Measurements from ENCODE around the gene PGAP6.
"Not testable (repeated sequence)": the region's sequence is repeated elsewhere in the genome, so short reads cannot be mapped to it uniquely, and the experiment has no call there.

Gene PGAP6

DNA sequence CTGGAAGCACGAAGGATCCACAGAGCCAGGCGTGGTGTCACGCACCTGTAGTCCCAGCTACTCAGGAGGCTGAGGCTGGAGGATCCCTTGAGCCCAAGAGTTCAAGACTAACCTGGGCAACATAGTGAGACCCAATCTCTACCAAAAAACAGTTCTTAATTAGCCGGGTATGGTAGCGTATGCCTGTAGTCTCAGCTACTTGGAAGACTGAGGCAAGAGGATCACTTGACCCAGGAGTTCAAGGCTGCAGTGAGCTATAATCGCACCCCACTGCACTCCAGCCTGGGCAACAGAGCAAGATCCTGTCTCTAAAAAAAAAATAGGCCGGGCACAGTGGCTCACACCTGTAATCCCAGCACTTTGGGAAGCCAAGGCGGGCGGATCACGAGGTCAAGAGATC, 33.3 kb downstream of the PGAP6 start:
- Mint-ChIP-seq H3K4me1 (ENCODE audit: low read depth) (peaks cover 47% of the 10 kb centered on the region), H3K27ac (peak overlapping the region; percentile 68), H3K36me3 (ENCODE audit: low read depth) (peaks cover 52% of the 10 kb centered on the region)
- H3K27me3 Mint-ChIP-seq; H3K4me3 Mint-ChIP-seq; intact Hi-C loops (cut with micrococcal nuclease); H3K9me3 Mint-ChIP-seq: not testable (repeated sequence)

DNA sequence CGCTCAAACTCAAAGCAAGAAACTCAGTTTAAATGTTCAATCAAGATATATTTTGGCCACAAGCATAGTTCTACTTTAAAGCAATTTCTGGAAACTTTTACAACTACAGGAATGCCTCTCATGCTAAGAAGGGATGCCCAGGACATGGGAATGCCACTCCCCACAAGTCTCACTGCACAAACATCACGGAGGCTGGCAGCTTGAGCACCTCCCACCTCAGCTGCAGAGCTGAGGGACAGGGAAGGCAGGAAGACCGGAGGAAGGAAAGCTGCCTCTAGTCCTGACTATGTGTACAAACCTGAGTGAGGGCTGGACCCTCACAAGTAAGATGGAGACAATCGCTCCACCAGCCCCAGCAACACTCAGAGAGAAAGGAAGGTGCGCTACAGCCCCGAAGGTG, 34.6 kb downstream of the PGAP6 start:
- Mint-ChIP-seq H3K4me1 (ENCODE audit: low read depth) (peaks cover 59% of the 10 kb centered on the region), H3K27ac (peak overlapping the region; percentile 68), H3K9me3 (no peaks in the 10 kb centered on the region), H3K4me3 (no peak overlapping the region), H3K36me3 (ENCODE audit: low read depth) (peaks cover 65% of the 10 kb centered on the region), H3K27me3 (no peaks in the 10 kb centered on the region)
- intact Hi-C loops (cut with micrococcal nuclease) = no loop called here

DNA sequence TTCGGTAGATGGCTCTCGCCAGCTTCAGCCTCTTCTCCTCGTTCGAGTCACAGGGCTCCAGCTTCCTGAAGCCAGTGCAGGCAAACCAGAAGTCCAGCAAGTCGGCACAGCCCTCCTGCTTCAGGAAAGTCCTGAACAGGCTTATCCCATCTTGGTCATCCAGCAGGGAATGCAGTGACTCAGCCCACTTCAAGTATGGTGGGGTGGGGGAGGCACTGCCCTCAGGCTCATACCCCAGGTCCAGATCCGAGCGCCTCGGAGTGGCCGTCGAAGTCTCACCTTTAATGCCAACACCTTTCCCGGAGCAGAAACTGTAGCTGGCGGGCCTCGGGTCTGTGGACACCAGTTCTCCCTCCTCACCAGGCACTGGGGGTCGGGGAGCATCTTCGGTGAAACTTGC, 35.2 kb downstream of the PGAP6 start:
- Mint-ChIP-seq H3K4me3 (no peak overlapping the region), H3K4me1 (ENCODE audit: low read depth) (peaks cover 63% of the 10 kb centered on the region), H3K27me3 (no peaks in the 10 kb centered on the region), H3K9me3 (no peaks in the 10 kb centered on the region), H3K36me3 (ENCODE audit: low read depth) (peaks cover 70% of the 10 kb centered on the region), H3K27ac (no peak overlapping the region)
- intact Hi-C loops (cut with micrococcal nuclease) = no loop called here

DNA sequence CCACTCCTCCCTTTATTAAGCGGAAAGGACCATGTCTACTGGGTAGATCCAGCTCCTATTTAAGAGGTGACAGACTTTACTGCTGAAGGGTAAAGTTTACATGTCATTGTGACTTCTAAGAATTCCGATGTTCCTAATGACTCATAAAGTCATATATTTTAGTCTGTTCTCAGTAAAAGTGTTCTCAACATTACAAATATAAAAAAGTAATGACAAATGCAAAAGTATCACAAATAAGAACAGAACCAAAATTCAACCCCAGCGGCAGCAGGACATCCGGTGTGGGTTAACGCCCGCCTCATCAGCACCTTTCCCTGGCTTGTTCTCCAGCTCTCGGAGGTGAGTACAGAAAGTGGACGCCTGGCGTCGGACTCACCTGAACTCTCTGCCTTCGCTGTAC, 36.0 kb downstream of the PGAP6 start:
- Mint-ChIP-seq H3K4me3 (no peak overlapping the region), H3K27ac (no peak overlapping the region), H3K36me3 (ENCODE audit: low read depth) (peaks cover 71% of the 10 kb centered on the region)

DNA sequence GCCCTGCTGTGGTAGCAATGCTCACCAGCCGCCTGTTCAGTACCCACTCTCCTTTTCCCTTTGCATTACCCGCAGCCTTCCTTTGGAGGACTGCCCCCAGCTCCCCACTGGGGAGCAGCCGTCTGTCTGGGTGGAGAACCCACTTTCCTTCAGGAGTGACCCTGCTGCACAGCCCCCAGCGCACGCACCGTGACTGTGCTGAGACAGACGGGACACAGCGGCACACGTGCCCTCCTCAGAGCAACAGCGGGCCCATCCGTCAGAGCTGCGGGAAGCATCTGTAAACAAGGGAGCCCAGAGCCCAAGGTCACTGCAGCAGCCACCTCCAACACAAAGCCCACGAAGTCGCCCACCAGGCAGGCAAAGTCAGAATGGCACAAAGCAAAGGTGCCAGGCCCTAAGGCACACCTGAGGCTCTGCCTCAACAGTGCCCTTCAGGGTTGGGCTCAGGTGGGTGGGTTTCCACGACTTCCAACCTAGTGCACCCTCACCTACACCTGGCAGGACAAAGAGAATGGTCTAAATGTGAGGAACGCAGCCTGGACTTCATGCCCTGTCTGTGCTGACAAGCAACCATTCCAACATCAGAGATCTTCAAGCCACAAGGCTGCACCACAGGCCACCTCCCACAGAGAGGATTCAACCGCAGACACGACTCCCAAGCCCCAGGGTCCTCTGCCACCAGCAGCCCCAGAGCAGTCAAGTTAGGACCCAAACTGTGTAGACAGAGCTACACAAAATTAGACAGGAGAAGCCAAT, 39.1 kb downstream of the PGAP6 start:
- Mint-ChIP-seq H3K27ac (peak overlapping the region; percentile 54), H3K4me3 (no peak overlapping the region), H3K36me3 (ENCODE audit: low read depth) (peaks cover 65% of the 10 kb centered on the region), H3K4me1 (ENCODE audit: low read depth) (peaks cover 65% of the 10 kb centered on the region), H3K9me3 (no peaks in the 10 kb centered on the region), H3K27me3 (no peaks in the 10 kb centered on the region)
- intact Hi-C loops (cut with micrococcal nuclease) = no loop called here

More for the DNA sequence above, 36.0 kb downstream of the PGAP6 start:
- intact Hi-C loops (cut with micrococcal nuclease) = no loop called here
- Mint-ChIP-seq H3K4me1 (ENCODE audit: low read depth) (peaks cover 65% of the 10 kb centered on the region), H3K27me3 (no peaks in the 10 kb centered on the region), H3K9me3 (no peaks in the 10 kb centered on the region)

DNA sequence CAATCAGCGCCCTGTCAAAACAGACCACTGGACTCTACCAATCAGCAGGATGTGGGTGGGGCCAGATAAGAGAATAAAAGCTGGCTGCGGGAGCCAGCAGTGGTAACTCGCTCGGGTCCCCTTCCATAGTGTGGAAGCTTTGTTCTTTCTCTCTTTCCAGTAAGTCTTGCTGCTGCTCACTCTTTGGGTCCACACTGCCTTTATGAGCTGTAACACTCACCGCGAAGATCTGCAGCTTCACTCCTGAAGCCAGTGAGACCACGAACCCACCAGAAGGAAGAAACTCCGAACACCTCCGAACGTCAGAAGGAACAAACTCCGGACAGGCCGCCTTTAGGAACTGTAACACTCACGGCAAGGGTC, 39.8 kb downstream of the PGAP6 start:
- H3K4me3 Mint-ChIP-seq; H3K9me3 Mint-ChIP-seq; intact Hi-C loops (cut with micrococcal nuclease); H3K27me3 Mint-ChIP-seq: not testable (repeated sequence)
- Mint-ChIP-seq H3K4me1 (ENCODE audit: low read depth) (peaks cover 63% of the 10 kb centered on the region), H3K36me3 (ENCODE audit: low read depth) (peaks cover 59% of the 10 kb centered on the region), H3K27ac (peak overlapping the region; percentile 54)

DNA sequence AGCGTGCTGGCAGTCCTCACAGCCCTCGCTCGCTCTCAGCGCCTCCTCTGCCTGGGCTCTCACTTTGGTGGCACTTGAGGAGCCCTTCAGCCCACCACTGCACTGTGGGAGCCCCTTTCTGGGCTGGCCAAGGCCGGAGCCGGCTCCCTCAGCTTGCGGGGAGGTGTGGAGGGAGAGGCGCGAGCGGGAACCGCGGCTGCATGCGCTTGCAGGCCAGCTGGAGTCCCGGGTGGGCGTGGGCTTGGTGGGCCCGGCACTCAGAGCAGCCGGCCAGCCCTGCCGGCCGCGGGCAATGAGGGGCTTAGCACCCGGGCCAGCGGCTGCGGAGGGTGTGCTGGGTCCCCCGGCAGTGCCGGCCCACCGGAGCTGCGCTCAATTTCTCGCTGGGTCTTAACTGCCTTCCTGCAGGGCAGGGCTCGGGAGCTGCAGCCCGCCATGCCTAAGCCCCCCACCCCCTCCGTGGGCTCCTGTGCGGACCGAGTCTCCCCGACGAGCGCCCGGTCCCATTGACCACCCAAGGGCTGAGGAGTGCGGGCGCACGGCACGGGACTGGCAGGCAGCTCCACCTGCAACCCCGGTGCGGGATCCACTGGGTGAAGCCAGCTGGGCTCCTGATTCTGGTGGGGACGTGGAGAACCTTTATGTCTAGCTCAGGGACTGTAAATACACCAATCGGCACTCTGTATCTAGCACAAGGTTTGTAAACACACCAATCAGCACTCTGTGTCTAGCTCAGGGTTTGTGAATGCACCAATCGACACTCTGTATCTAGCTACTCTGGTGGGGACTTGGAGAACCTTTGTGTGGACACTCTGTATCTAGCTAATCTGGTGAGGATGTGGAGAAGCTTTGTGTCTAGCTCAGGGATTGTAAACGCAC, 40.4 kb downstream of the PGAP6 start:
- H3K9me3 Mint-ChIP-seq; H3K27me3 Mint-ChIP-seq; H3K4me3 Mint-ChIP-seq; intact Hi-C loops (cut with micrococcal nuclease): not testable (repeated sequence)
- peaks cover 52% of the 10 kb centered on the region for H3K36me3 Mint-ChIP-seq (ENCODE audit: low read depth)
- peak overlapping the region; percentile 66 for H3K27ac Mint-ChIP-seq
- peaks cover 68% of the 10 kb centered on the region for H3K4me1 Mint-ChIP-seq (ENCODE audit: low read depth)

DNA sequence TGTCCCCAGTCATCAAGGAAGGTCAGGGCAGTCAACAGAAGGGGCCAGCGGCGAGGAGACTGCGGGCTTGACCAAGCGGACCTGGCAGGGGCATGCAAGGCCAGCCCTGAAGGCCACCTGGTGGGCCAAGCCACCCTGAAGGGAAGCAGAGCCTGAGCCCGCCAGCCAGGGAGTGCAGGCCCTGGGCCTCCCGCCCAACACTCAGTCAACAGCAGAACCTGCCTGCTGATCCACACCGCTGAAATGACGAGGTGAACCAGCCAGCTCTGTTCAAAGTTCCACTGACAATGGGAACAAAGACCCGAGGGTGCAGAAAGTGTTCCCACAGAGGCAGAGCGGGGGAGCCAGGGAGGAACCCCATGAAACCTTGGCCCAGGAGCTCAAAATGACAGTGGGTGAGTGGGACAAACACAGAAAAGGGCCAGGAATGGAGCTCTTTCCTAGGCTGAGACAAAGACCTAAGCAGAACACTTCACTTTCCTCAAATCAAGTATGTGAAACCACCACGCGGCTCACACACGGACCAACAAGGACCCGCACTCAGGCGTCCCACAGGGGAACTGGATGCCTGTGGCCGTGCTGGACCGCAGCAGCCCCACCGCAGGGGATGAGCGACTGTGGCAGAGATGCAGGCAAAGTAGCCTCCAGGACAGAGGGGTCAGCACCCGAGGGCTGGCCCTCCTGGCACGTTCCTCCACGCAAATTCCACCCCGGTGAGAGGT, 41.2 kb downstream of the PGAP6 start:
- H3K9me3 Mint-ChIP-seq = no peaks in the 10 kb centered on the region
- peak overlapping the region; percentile 66 for H3K27ac Mint-ChIP-seq
- peaks cover 44% of the 10 kb centered on the region for H3K36me3 Mint-ChIP-seq (ENCODE audit: low read depth)
- intact Hi-C loops (cut with micrococcal nuclease) = no loop called here
- no peaks in the 10 kb centered on the region for H3K27me3 Mint-ChIP-seq
- peaks cover 70% of the 10 kb centered on the region for H3K4me1 Mint-ChIP-seq (ENCODE audit: low read depth)
- H3K4me3 Mint-ChIP-seq = peak overlapping the region; percentile 58

DNA sequence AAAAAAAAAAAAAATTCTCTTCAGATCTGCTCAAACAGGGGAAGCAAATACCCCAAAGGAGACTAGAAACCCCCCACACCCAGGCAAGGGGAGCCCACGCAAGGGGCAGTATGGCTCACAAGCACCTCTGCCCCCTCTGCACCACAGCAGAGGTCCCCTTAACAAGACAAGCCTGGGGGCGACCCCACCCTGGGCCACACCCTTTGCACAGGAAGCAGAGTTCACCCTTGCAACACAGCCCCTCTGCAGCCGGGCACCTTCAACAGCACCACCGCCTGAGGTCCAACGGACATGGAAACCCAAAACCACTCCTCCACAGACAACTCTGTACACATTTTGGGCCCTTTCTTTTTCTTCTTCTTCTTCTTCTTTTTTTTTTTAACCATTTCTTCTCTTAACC, 42.1 kb downstream of the PGAP6 start:
- Mint-ChIP-seq H3K4me1 (ENCODE audit: low read depth) (peaks cover 77% of the 10 kb centered on the region), H3K27me3 (no peaks in the 10 kb centered on the region), H3K36me3 (ENCODE audit: low read depth) (peaks cover 36% of the 10 kb centered on the region), H3K9me3 (no peaks in the 10 kb centered on the region), H3K4me3 (peak overlapping the region; percentile 58), H3K27ac (peak overlapping the region; percentile 66)
- intact Hi-C loops (cut with micrococcal nuclease) = no loop called here

DNA sequence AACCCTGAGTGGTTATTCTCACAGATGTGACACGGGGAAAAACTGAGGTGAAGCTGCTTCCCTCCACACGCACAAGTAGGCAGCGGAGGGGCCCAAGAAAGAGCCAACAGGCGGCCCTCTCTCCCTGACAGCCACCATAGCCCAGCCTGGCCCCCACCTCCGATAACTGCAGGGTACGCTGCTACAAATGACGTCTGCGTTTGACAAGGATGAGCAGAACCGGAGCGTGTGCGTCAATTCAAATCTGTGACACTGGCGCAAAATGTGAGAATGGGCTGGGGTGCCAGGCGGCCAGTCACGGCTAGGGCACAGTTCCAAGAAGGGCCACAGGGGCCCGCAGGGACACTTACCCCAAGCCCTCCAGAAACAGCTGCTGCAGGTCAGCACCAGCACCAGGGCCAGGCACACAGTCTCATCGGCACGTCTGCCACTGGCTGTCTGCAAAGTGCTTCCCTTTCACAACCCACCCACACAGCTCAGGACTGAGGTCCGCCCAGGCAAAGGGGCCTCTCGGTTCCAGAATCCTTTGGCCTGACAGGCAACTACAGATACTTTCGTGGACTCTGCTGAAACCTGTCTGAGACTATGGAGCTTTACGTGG, 43.7 kb downstream of the PGAP6 start:
- Mint-ChIP-seq H3K9me3 (no peaks in the 10 kb centered on the region), H3K27ac (peak overlapping the region; percentile 69), H3K27me3 (no peaks in the 10 kb centered on the region), H3K4me3 (peak overlapping the region; percentile 53), H3K36me3 (ENCODE audit: low read depth) (peaks cover 20% of the 10 kb centered on the region), H3K4me1 (ENCODE audit: low read depth) (peaks cover 83% of the 10 kb centered on the region)
- intact Hi-C loops (cut with micrococcal nuclease) = no loop called here

DNA sequence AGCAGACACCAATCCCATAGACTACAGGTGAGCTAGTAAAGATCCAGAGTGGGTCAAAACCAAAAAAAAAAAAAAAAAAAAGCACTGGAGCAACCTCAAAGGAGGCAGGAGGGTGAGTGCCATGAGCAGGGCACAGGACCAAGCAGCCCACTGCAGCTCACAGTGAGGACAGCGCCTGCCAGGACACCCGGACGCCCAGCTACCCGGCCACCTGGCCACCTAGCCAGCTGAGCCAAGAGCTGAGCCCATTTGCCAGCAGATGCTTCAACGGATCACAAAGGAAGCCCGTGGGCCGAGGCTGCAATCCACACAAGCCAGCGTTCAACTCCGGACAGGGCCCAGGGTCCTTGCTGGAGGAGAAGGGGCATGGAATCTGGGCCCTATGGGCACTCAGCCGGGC, 44.3 kb downstream of the PGAP6 start:
- H3K36me3 Mint-ChIP-seq (ENCODE audit: low read depth) = peaks cover 14% of the 10 kb centered on the region
- no peaks in the 10 kb centered on the region for H3K27me3 Mint-ChIP-seq
- intact Hi-C loops (cut with micrococcal nuclease) = no loop called here
- H3K27ac Mint-ChIP-seq = peak overlapping the region; percentile 69
- H3K4me3 Mint-ChIP-seq = peak overlapping the region; percentile 53
- peaks cover 82% of the 10 kb centered on the region for H3K4me1 Mint-ChIP-seq (ENCODE audit: low read depth)
- H3K9me3 Mint-ChIP-seq = no peaks in the 10 kb centered on the region

DNA sequence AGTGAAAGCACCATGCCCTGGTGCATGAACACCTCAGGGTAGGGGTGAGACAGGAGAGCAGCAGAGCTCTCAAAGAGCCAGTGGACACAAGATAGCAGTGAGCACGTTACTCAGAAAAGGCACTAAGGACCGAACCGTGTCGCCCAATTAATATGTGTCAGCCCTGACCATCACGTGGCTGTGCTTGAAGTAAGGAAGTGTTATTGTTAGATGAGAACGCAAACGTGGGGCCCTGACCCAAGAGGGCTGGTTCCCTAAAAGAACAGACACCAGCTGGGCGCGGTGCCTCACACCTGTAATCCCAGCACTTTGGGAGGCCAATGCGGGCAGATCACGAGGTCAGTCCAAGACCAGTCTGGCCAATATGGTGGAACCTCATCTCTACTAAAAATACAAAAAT, 45.5 kb downstream of the PGAP6 start:
- Mint-ChIP-seq H3K27me3 (no peaks in the 10 kb centered on the region), H3K36me3 (ENCODE audit: low read depth) (peaks cover 6% of the 10 kb centered on the region), H3K4me1 (ENCODE audit: low read depth) (peaks cover 86% of the 10 kb centered on the region), H3K4me3 (peak overlapping the region; percentile 58), H3K9me3 (no peaks in the 10 kb centered on the region), H3K27ac (peak overlapping the region; percentile 78)
- intact Hi-C loops (cut with micrococcal nuclease) = no loop called here

DNA sequence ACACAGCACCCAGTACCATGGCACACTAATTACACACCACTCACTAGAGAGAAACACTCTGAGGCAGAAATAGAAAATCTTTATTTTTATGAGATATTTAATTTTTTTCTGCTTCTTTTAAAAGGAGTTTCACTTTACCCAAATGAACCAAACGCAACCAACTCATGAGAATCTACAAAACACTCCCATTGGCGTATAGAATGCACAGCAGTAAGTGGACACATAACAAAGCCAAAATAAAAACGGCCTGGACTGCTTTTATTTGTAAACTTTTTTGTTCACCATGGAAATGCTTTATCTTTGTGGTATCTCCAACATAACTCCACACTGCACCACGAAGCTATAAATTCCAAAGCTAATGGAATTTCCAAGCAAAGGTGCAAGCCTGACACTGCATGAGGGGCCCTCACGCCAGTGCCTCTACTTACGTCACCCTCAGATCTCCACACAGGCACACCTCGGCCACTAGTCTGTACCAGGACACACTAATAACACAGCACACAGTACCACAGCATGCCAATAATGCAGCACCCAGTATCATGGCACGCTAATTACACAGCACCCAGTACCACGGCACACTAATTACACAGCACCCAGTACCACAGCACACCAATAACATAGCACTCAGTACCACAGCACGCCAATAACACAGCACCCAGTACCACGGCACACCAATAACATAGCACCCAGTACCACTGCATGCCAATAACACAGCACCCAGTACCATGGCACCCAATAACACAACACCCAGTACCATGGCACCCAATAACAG, 46.7 kb downstream of the PGAP6 start:
- H3K27me3 Mint-ChIP-seq; intact Hi-C loops (cut with micrococcal nuclease); H3K9me3 Mint-ChIP-seq; H3K4me3 Mint-ChIP-seq: not testable (repeated sequence)
- H3K27ac Mint-ChIP-seq = peak overlapping the region; percentile 78
- peaks cover 89% of the 10 kb centered on the region for H3K4me1 Mint-ChIP-seq (ENCODE audit: low read depth)
- peaks cover 12% of the 10 kb centered on the region for H3K36me3 Mint-ChIP-seq (ENCODE audit: low read depth)

All from dendritic cell treated with granulocyte-macrophage colony-stimulating factor and Interleukin-4, amounts not matched to agents 40 ng/mL and 50 ng/mL, for 4 days (primary cell).